Measurements from ENCODE around the gene RTTN.
A peak's percentile ranks its signal among the peaks of the same experiment; 100 is the strongest.

The RTTN gene

GRCh38 chr18:69974365-69974764 is 231.1 kb downstream of the RTTN start:
- no CpG with 5 or more reads among the region's 1 CpG for WGBS (ENCODE audit: extremely low coverage, insufficient coverage, insufficient read length)
- no peaks in the 10 kb centered on the region for H3K27me3 ChIP-seq (ENCODE audit: insufficient read depth, low read length)

GRCh38 chr18:69969491-69969890 is 236.0 kb downstream of the RTTN start:
- H2BK5ac ChIP-seq (ENCODE audit: low read depth, low read length, poor library complexity) = no peak overlapping the region
- H3K79me2 ChIP-seq (ENCODE audit: control insufficient read depth, insufficient read depth, low read length, poor library complexity) = no peaks in the 10 kb centered on the region
- no peak overlapping the region for H3K9ac ChIP-seq (ENCODE audit: low read length)
- no peaks in the 10 kb centered on the region for H3K36me3 ChIP-seq (ENCODE audit: control insufficient read depth in 1 of 2, insufficient read depth in 2 of 2, low read length in 2 of 2)
- H3K4me1 ChIP-seq (ENCODE audit: control insufficient read depth in 1 of 2, insufficient read depth in 2 of 2, low read length in 2 of 2) = no peaks in the 10 kb centered on the region
- WGBS (ENCODE audit: extremely low coverage, insufficient coverage, insufficient read length) = no CpG with 5 or more reads among the region's 2 CpGs
- H3K23ac ChIP-seq (ENCODE audit: low read length) = no peak overlapping the region
- H4K12ac ChIP-seq (ENCODE audit: low read depth, low read length) = no peak overlapping the region
- H3K27ac ChIP-seq (ENCODE audit: low read depth, low read length) = no peak overlapping the region
- H3K18ac ChIP-seq (ENCODE audit: low read length) = no peak overlapping the region
- peaks cover 2% of the 10 kb centered on the region for H3K9me3 ChIP-seq (ENCODE audit: insufficient read depth, low read depth, low read length)
- H2BK120ac ChIP-seq (ENCODE audit: insufficient read depth, low read length, poor library complexity) = no peak overlapping the region
- H3K4me3 ChIP-seq (ENCODE audit: low read depth, low read length) = no peak overlapping the region
- no peak for DNase-seq
- H3K27me3 ChIP-seq (ENCODE audit: insufficient read depth, low read length) = no peaks in the 10 kb centered on the region
- H4K8ac ChIP-seq (ENCODE audit: low read depth, low read length) = no peak overlapping the region
- no peak overlapping the region for H3K4ac ChIP-seq (ENCODE audit: low read depth, low read length)
- no peak overlapping the region for H3K4me2 ChIP-seq (ENCODE audit: low read length)
- H2BK12ac ChIP-seq (ENCODE audit: low read length) = no peak overlapping the region
- H2AK5ac ChIP-seq (ENCODE audit: low read length) = no peak overlapping the region
- no peak overlapping the region for H3K14ac ChIP-seq (ENCODE audit: low read length)
- H4K91ac ChIP-seq (ENCODE audit: low read depth, low read length) = no peak overlapping the region
- no peaks in the 10 kb centered on the region for H3K79me1 ChIP-seq (ENCODE audit: low read length)
- H2AFZ ChIP-seq (ENCODE audit: insufficient read depth, low read length, poor library complexity) = no peak overlapping the region

More at GRCh38 chr18:69974365-69974764, 231.1 kb downstream of the RTTN start:
- H3K36me3 ChIP-seq (ENCODE audit: control insufficient read depth in 1 of 2, insufficient read depth in 2 of 2, low read length in 2 of 2) = no peaks in the 10 kb centered on the region
- no peak overlapping the region for H3K23ac ChIP-seq (ENCODE audit: low read length)
- H2AFZ ChIP-seq (ENCODE audit: insufficient read depth, low read length, poor library complexity) = no peak overlapping the region
- no peaks in the 10 kb centered on the region for H3K79me2 ChIP-seq (ENCODE audit: control insufficient read depth, insufficient read depth, low read length, poor library complexity)
- H3K9ac ChIP-seq (ENCODE audit: low read length) = no peak overlapping the region
- no peak overlapping the region for H4K8ac ChIP-seq (ENCODE audit: low read depth, low read length)
- no peak overlapping the region for H3K18ac ChIP-seq (ENCODE audit: low read length)
- H2BK5ac ChIP-seq (ENCODE audit: low read depth, low read length, poor library complexity) = no peak overlapping the region
- no peak overlapping the region for H3K4me3 ChIP-seq (ENCODE audit: low read depth, low read length)
- no peak overlapping the region for H3K4ac ChIP-seq (ENCODE audit: low read depth, low read length)
- no peaks in the 10 kb centered on the region for H3K79me1 ChIP-seq (ENCODE audit: low read length)
- peaks cover 2% of the 10 kb centered on the region for H3K9me3 ChIP-seq (ENCODE audit: insufficient read depth, low read depth, low read length)
- no peak overlapping the region for H2AK5ac ChIP-seq (ENCODE audit: low read length)
- H2BK12ac ChIP-seq (ENCODE audit: low read length) = no peak overlapping the region
- H2BK120ac ChIP-seq (ENCODE audit: insufficient read depth, low read length, poor library complexity) = no peak overlapping the region
- H3K4me2 ChIP-seq (ENCODE audit: low read length) = no peak overlapping the region
- H3K14ac ChIP-seq (ENCODE audit: low read length) = no peak overlapping the region
- H3K4me1 ChIP-seq (ENCODE audit: control insufficient read depth in 1 of 2, insufficient read depth in 2 of 2, low read length in 2 of 2) = no peaks in the 10 kb centered on the region
- peak in 1 of 2 donors; percentile 3 for DNase-seq
- H3K27ac ChIP-seq (ENCODE audit: low read depth, low read length) = no peak overlapping the region
- H4K91ac ChIP-seq (ENCODE audit: low read depth, low read length) = no peak overlapping the region
- no peak overlapping the region for H4K12ac ChIP-seq (ENCODE audit: low read depth, low read length)

- Histone ChIP-seq H3K4me3 (ENCODE audit: low read depth, low read length) (no peak overlapping the region), H3K4ac (ENCODE audit: low read depth, low read length) (no peak overlapping the region), H4K91ac (ENCODE audit: low read depth, low read length) (no peak overlapping the region), H3K9ac (ENCODE audit: low read length) (no peak overlapping the region), H3K14ac (ENCODE audit: low read length) (no peak overlapping the region), H4K8ac (ENCODE audit: low read depth, low read length) (no peak overlapping the region), H2BK5ac (ENCODE audit: low read depth, low read length, poor library complexity) (no peak overlapping the region), H3K79me1 (ENCODE audit: low read length) (no peaks in the 10 kb centered on the region), H3K4me1 (ENCODE audit: control insufficient read depth in 1 of 2, insufficient read depth in 2 of 2, low read length in 2 of 2) (no peaks in the 10 kb centered on the region), H2AFZ (ENCODE audit: insufficient read depth, low read length, poor library complexity) (no peak overlapping the region), H2BK12ac (ENCODE audit: low read length) (no peak overlapping the region), H3K23ac (ENCODE audit: low read length) (no peak overlapping the region), H3K27me3 (ENCODE audit: insufficient read depth, low read length) (no peaks in the 10 kb centered on the region), H3K36me3 (ENCODE audit: control insufficient read depth in 1 of 2, insufficient read depth in 2 of 2, low read length in 2 of 2) (no peaks in the 10 kb centered on the region), H2AK5ac (ENCODE audit: low read length) (no peak overlapping the region), H3K79me2 (ENCODE audit: control insufficient read depth, insufficient read depth, low read length, poor library complexity) (no peaks in the 10 kb centered on the region), H3K18ac (ENCODE audit: low read length) (no peak overlapping the region), H3K27ac (ENCODE audit: low read depth, low read length) (no peak overlapping the region), H3K4me2 (ENCODE audit: low read length) (no peak overlapping the region), H4K12ac (ENCODE audit: low read depth, low read length) (no peak overlapping the region), H2BK120ac (ENCODE audit: insufficient read depth, low read length, poor library complexity) (no peak overlapping the region), H3K9me3 (ENCODE audit: insufficient read depth, low read depth, low read length) (peaks cover 2% of the 10 kb centered on the region)
- no peak for DNase-seq
- no CpG with 5 or more reads among the region's 8 CpGs for WGBS (ENCODE audit: extremely low coverage, insufficient coverage, insufficient read length)
Measured at GRCh38 chr18:69968039-69968438, 237.4 kb downstream of the RTTN start.

GRCh38 chr18:69963196-69963595 is 242.3 kb downstream of the RTTN start:
- Histone ChIP-seq H3K27ac (ENCODE audit: low read depth, low read length) (no peak overlapping the region), H2AFZ (ENCODE audit: insufficient read depth, low read length, poor library complexity) (no peak overlapping the region), H3K36me3 (ENCODE audit: control insufficient read depth in 1 of 2, insufficient read depth in 2 of 2, low read length in 2 of 2) (no peaks in the 10 kb centered on the region), H2BK12ac (ENCODE audit: low read length) (no peak overlapping the region), H3K27me3 (ENCODE audit: insufficient read depth, low read length) (no peaks in the 10 kb centered on the region), H3K4me2 (ENCODE audit: low read length) (no peak overlapping the region), H3K18ac (ENCODE audit: low read length) (no peak overlapping the region), H3K79me2 (ENCODE audit: control insufficient read depth, insufficient read depth, low read length, poor library complexity) (no peaks in the 10 kb centered on the region), H4K8ac (ENCODE audit: low read depth, low read length) (no peak overlapping the region), H3K4me1 (ENCODE audit: control insufficient read depth in 1 of 2, insufficient read depth in 2 of 2, low read length in 2 of 2) (no peaks in the 10 kb centered on the region), H3K23ac (ENCODE audit: low read length) (no peak overlapping the region), H2BK5ac (ENCODE audit: low read depth, low read length, poor library complexity) (no peak overlapping the region), H3K9ac (ENCODE audit: low read length) (no peak overlapping the region), H3K4ac (ENCODE audit: low read depth, low read length) (no peak overlapping the region), H3K14ac (ENCODE audit: low read length) (no peak overlapping the region), H3K9me3 (ENCODE audit: insufficient read depth, low read depth, low read length) (no peaks in the 10 kb centered on the region), H3K4me3 (ENCODE audit: low read depth, low read length) (no peak overlapping the region), H4K12ac (ENCODE audit: low read depth, low read length) (no peak overlapping the region), H4K91ac (ENCODE audit: low read depth, low read length) (no peak overlapping the region), H2AK5ac (ENCODE audit: low read length) (no peak overlapping the region), H2BK120ac (ENCODE audit: insufficient read depth, low read length, poor library complexity) (no peak overlapping the region), H3K79me1 (ENCODE audit: low read length) (no peaks in the 10 kb centered on the region)
- no peak for DNase-seq
- no CpG with 5 or more reads among the region's 4 CpGs for whole genome bisulfite sequencing (ENCODE audit: extremely low coverage, insufficient coverage, insufficient read length)
